Mesenchymal stem cell (in vitro differentiated cells and primary cell): ENCODE measurements around the gene PER2.
A peak's percentile ranks its signal among the peaks of the same experiment; 100 is the strongest.

Experiments
- DNase-seq: peaks from one replicate; pipeline ENCODE4 v3.0.0-alpha.2; 2013
- H2AFZ ChIP-seq: one replicate; pipeline ENCODE4 v1.6.1; 2013; ENCODE audit warnings: low read depth, mild to moderate bottlenecking, control low read depth, inconsistent platforms, low read length, moderate library complexity
- H2AK5ac ChIP-seq: 2 replicates; pipeline ENCODE4 v1.6.1; 2013; ENCODE audit warnings: low read length, moderate library complexity, mild to moderate bottlenecking, inconsistent platforms; ENCODE audit not compliant: severe bottlenecking
- H2BK120ac ChIP-seq: one replicate; pipeline ENCODE4 v1.6.1; 2013; ENCODE audit warnings: low read depth, mild to moderate bottlenecking, inconsistent platforms, low read length, moderate library complexity
- H2BK12ac ChIP-seq, 2 experiments: one replicate each; pipeline ENCODE4 v1.6.1; 2013; ENCODE audit warnings: inconsistent platforms in 2 of 2, low read length in 2 of 2, mild to moderate bottlenecking in 2 of 2, moderate library complexity in 2 of 2, control low read depth in 1 of 2
- H2BK15ac ChIP-seq: one replicate; pipeline ENCODE4 v1.6.1; 2013; ENCODE audit warnings: mild to moderate bottlenecking, low read depth, inconsistent platforms; ENCODE audit not compliant: poor library complexity, severe bottlenecking
- H2BK5ac ChIP-seq: 2 replicates; pipeline ENCODE4 v1.6.1; 2013; ENCODE audit warnings: low read depth, mild to moderate bottlenecking, low read length, control low read depth, inconsistent platforms; ENCODE audit not compliant: poor library complexity, severe bottlenecking
- H3K14ac ChIP-seq, 2 experiments: one replicate each; pipeline ENCODE4 v1.6.1; 2013; ENCODE audit warnings: inconsistent platforms in 2 of 2, low read length in 2 of 2, control low read depth in 1 of 2, mild to moderate bottlenecking in 1 of 2, moderate library complexity in 1 of 2
- H3K18ac ChIP-seq, 2 experiments: one replicate each; pipeline ENCODE4 v1.6.1; 2013; ENCODE audit warnings: inconsistent platforms in 2 of 2, low read length in 2 of 2, control low read depth in 1 of 2, low read depth in 1 of 2, mild to moderate bottlenecking in 1 of 2
- H3K23ac ChIP-seq, 2 experiments: one replicate each; pipeline ENCODE4 v1.6.1; 2013; ENCODE audit warnings: inconsistent platforms in 2 of 2, low read length in 2 of 2, mild to moderate bottlenecking in 2 of 2, moderate library complexity in 2 of 2, control low read depth in 1 of 2
- H3K27ac ChIP-seq: 2 replicates; pipeline ENCODE4 v1.5.1; 2013; ENCODE audit warnings: mild to moderate bottlenecking, moderate library complexity, low read length, control low read depth, inconsistent platforms; ENCODE audit not compliant: poor library complexity, severe bottlenecking
- H3K27me3 ChIP-seq, 2 experiments: 2 replicates each; pipeline versions ENCODE4 v1.6.1 to v1.7.0; 2013; ENCODE audit warnings: low read length in 2 of 2, mild to moderate bottlenecking in 2 of 2, moderate library complexity in 2 of 2, control low read depth in 1 of 2, inconsistent platforms in 1 of 2; ENCODE audit not compliant: control insufficient read depth in 1 of 2, insufficient read depth in 1 of 2
- H3K36me3 ChIP-seq, 2 experiments: 2 replicates each; pipeline versions ENCODE4 v1.6.1 to v1.7.0; 2013; ENCODE audit warnings: low read length in 2 of 2, control low read depth in 1 of 2, inconsistent platforms in 1 of 2, low read depth in 1 of 2, mild to moderate bottlenecking in 1 of 2; ENCODE audit not compliant: insufficient read depth in 2 of 2, control insufficient read depth in 1 of 2
- H3K4ac ChIP-seq, 2 experiments: one replicate each; pipeline ENCODE4 v1.6.1; 2013; ENCODE audit warnings: inconsistent platforms in 2 of 2, low read length in 2 of 2, mild to moderate bottlenecking in 2 of 2, moderate library complexity in 2 of 2, control low read depth in 1 of 2, low read depth in 1 of 2
- H3K4me1 ChIP-seq: 2 replicates; pipeline ENCODE4 v1.6.1; 2013; ENCODE audit warnings: low read depth, low read length, control low read depth; ENCODE audit not compliant: control insufficient read depth, insufficient read depth
- H3K4me2 ChIP-seq: 2 replicates; pipeline ENCODE4 v1.6.1; 2013; ENCODE audit warnings: low read length, mild to moderate bottlenecking, inconsistent platforms; ENCODE audit not compliant: poor library complexity, severe bottlenecking
- H3K4me3 ChIP-seq, 2 experiments: 2 replicates each; pipeline versions ENCODE4 v1.5.1 to v1.7.0; 2013; ENCODE audit warnings: low read length in 2 of 2, mild to moderate bottlenecking in 2 of 2, control low read depth in 1 of 2, low read depth in 1 of 2; ENCODE audit not compliant: insufficient read depth in 1 of 2
- H3K79me1 ChIP-seq: replicated peaks from 2 replicates; pipeline ENCODE4 v1.6.1; 2013; ENCODE audit warnings: mild to moderate bottlenecking, control low read depth, low read length, inconsistent platforms; ENCODE audit not compliant: poor library complexity, severe bottlenecking
- H3K9ac ChIP-seq: 2 replicates; pipeline ENCODE4 v1.7.0; 2013; ENCODE audit warnings: mild to moderate bottlenecking, low read length, moderate library complexity
- H3K9me3 ChIP-seq: 2 replicates; pipeline ENCODE4 v1.7.0; 2013; ENCODE audit warnings: mild to moderate bottlenecking, low read length; ENCODE audit not compliant: control insufficient read depth
- H4K8ac ChIP-seq: one replicate; pipeline ENCODE4 v1.6.1; 2013; ENCODE audit warnings: inconsistent platforms, mild to moderate bottlenecking, low read length, moderate library complexity
- H4K91ac ChIP-seq: one replicate; pipeline ENCODE4 v1.6.1; 2013; ENCODE audit warnings: mild to moderate bottlenecking, low read length, inconsistent platforms
- WGBS: methylation state at CpG from one replicate; pipeline ENCODE4 v1.1.7; 2013; ENCODE audit warnings: mixed read lengths; 5-methylcytosine and 5-hydroxymethylcytosine counted together

PER2 gene

GRCh38 chr2:238225121-238225520 is 63.3 kb downstream of the PER2 start:
- H2BK12ac ChIP-seq, result no peak overlapping the region
- no peak overlapping the region for H3K4ac ChIP-seq
- no peak overlapping the region for H2AFZ ChIP-seq
- H2BK120ac ChIP-seq, result no peak overlapping the region
- H3K23ac ChIP-seq, result no peak overlapping the region
- no peak overlapping the region for H4K91ac ChIP-seq
- peaks cover 0 to 5% of the 10 kb centered on the region in 2 experiments for H3K27me3 ChIP-seq
- H2BK15ac ChIP-seq, result no peak overlapping the region
- no peaks in the 10 kb centered on the region for H3K9me3 ChIP-seq
- H3K18ac ChIP-seq, result no peak overlapping the region
- WGBS, result 96% methylated on average over 13 of the region's 13 CpGs
- DNase-seq, result no peak
- H3K27ac ChIP-seq, result no peak overlapping the region
- no peak overlapping the region for H2AK5ac ChIP-seq
- H3K36me3 ChIP-seq, result peaks cover 0 to 11% of the 10 kb centered on the region in 2 experiments
- H3K79me1 ChIP-seq, result no peaks in the 10 kb centered on the region
- no peak overlapping the region for H3K4me3 ChIP-seq
- H2BK5ac ChIP-seq, result no peak overlapping the region
- H3K4me2 ChIP-seq, result no peak overlapping the region
- H3K14ac ChIP-seq, result no peak overlapping the region
- H3K4me1 ChIP-seq, result no peaks in the 10 kb centered on the region
- no peak overlapping the region for H3K9ac ChIP-seq
- no peak overlapping the region for H4K8ac ChIP-seq

GRCh38 chr2:238224356-238225035 is 63.9 kb downstream of the PER2 start:
- 95% methylated on average over 28 of the region's 29 CpGs for WGBS

GRCh38 chr2:238220892-238221521 is 67.4 kb downstream of the PER2 start:
- Histone ChIP-seq H2BK5ac (no peak overlapping the region), H2AFZ (no peak overlapping the region), H2BK15ac (no peak overlapping the region), H3K4ac (no peak overlapping the region), H3K79me1 (no peaks in the 10 kb centered on the region), H3K18ac (no peak overlapping the region), H3K14ac (no peak overlapping the region), H3K9ac (peak overlapping the region; percentile 54), H4K91ac (no peak overlapping the region), H3K4me3 (peak overlapping the region in 1 of 2 experiments; percentile 55), H3K9me3 (no peaks in the 10 kb centered on the region), H2BK12ac (no peak overlapping the region), H2AK5ac (no peak overlapping the region), H3K27me3 (no peaks in the 10 kb centered on the region), H3K4me1 (no peaks in the 10 kb centered on the region), H3K36me3 (peaks cover 0 to 7% of the 10 kb centered on the region in 2 experiments), H2BK120ac (no peak overlapping the region), H3K4me2 (no peak overlapping the region), H3K27ac (no peak overlapping the region), H3K23ac (no peak overlapping the region), H4K8ac (no peak overlapping the region)
- no peak for DNase-seq
- WGBS, result 87% methylated on average over 21 of the region's 23 CpGs

More at GRCh38 chr2:238224356-238225035, 63.9 kb downstream of the PER2 start:
- H3K9me3 ChIP-seq, result no peaks in the 10 kb centered on the region
- no peak overlapping the region for H3K4me3 ChIP-seq
- no peak overlapping the region for H4K8ac ChIP-seq
- H3K14ac ChIP-seq, result no peak overlapping the region
- H3K79me1 ChIP-seq, result no peaks in the 10 kb centered on the region
- no peak overlapping the region for H3K18ac ChIP-seq
- no peak overlapping the region for H3K4me2 ChIP-seq
- H4K91ac ChIP-seq, result no peak overlapping the region
- no peak overlapping the region for H2BK5ac ChIP-seq
- H2BK15ac ChIP-seq, result no peak overlapping the region
- peak overlapping the region in 1 of 2 experiments; percentile 40 for H3K23ac ChIP-seq
- H3K27me3 ChIP-seq, result peaks cover 0 to 5% of the 10 kb centered on the region in 2 experiments
- no peak overlapping the region for H3K9ac ChIP-seq
- H2BK120ac ChIP-seq, result no peak overlapping the region
- no peak overlapping the region for H2AFZ ChIP-seq
- no peak for DNase-seq
- H3K27ac ChIP-seq, result no peak overlapping the region
- H2BK12ac ChIP-seq, result no peak overlapping the region
- no peaks in the 10 kb centered on the region for H3K4me1 ChIP-seq
- H2AK5ac ChIP-seq, result no peak overlapping the region
- no peak overlapping the region for H3K4ac ChIP-seq
- peaks cover 0 to 11% of the 10 kb centered on the region in 2 experiments for H3K36me3 ChIP-seq

GRCh38 chr2:238220274-238220891 is 68.0 kb downstream of the PER2 start:
- H2BK5ac ChIP-seq, result no peak overlapping the region
- peaks cover 0 to 7% of the 10 kb centered on the region in 2 experiments for H3K36me3 ChIP-seq
- H3K27ac ChIP-seq, result no peak overlapping the region
- no peak overlapping the region for H2AFZ ChIP-seq
- H2BK15ac ChIP-seq, result no peak overlapping the region
- H3K4me3 ChIP-seq, result no peak overlapping the region
- WGBS, result 93% methylated on average over 10 of the region's 10 CpGs
- no peak overlapping the region for H3K18ac ChIP-seq
- no peaks in the 10 kb centered on the region for H3K79me1 ChIP-seq
- H3K4me1 ChIP-seq, result no peaks in the 10 kb centered on the region
- no peak overlapping the region for H3K4me2 ChIP-seq
- H3K27me3 ChIP-seq, result no peaks in the 10 kb centered on the region
- H2AK5ac ChIP-seq, result no peak overlapping the region
- no peak overlapping the region for H3K4ac ChIP-seq
- no peaks in the 10 kb centered on the region for H3K9me3 ChIP-seq
- no peak overlapping the region for H4K91ac ChIP-seq
- H3K23ac ChIP-seq, result no peak overlapping the region
- H3K14ac ChIP-seq, result no peak overlapping the region
- H3K9ac ChIP-seq, result no peak overlapping the region
- H2BK120ac ChIP-seq, result no peak overlapping the region
- no peak overlapping the region for H2BK12ac ChIP-seq
- no peak for DNase-seq
- H4K8ac ChIP-seq, result no peak overlapping the region
